ENCODE data around the gene GTF2H4.

Gene GTF2H4

DNA sequence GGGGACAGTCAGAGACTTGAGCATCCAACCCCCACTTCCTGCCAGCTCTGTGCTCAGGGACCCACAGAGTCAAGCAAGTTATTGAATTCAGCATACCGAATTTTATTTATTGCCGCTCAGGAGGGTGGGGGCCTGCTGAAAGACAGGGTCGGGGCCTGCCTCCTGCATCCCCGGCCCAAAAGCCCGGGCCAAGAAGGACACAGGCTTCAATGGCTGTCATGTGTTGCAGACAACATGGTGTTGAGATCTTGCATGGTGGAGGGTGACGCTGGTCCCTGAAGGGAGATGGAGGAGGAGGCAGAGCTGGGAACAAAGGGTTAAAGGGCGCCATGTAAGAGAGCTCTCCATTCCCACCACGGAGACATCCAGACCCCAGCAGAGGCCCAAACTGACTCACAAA is 23.3 kb downstream of the GTF2H4 start:
- peaks cover 6% of the 10 kb centered on the region; the same call in 1 of the 2 replicates for H3K36me3 ChIP-seq (ENCODE audit: insufficient read depth, low read length)
- no peaks in the 10 kb centered on the region for H4K20me1 ChIP-seq (ENCODE audit: insufficient read depth, low read length, poor library complexity, severe bottlenecking)
- no peaks in the 10 kb centered on the region for H3F3A ChIP-seq (ENCODE audit: low read depth)
- no peak overlapping the region for H3K4me3 ChIP-seq (ENCODE audit: low read length, poor library complexity, severe bottlenecking)
- no peaks in the 10 kb centered on the region for H3K9me2 ChIP-seq (replicated peaks; ENCODE audit: low read depth, low read length)
- H3K4me2 ChIP-seq (ENCODE audit: low read depth, low read length, poor library complexity, severe bottlenecking) = no peak overlapping the region
- H3K4me1 ChIP-seq (ENCODE audit: insufficient read depth, low read length, poor library complexity, severe bottlenecking) = no peaks in the 10 kb centered on the region
- no peak overlapping the region for H3K9ac ChIP-seq (ENCODE audit: low read depth, low read length, poor library complexity, severe bottlenecking)
- H3K9me3 ChIP-seq (ENCODE audit: insufficient read depth, low read depth, low read length) = 0 out of 2 replicates have a peak, but pooled peaks cover 4% of the 10 kb centered on the region
- TF ChIP-seq, protein P1, sequence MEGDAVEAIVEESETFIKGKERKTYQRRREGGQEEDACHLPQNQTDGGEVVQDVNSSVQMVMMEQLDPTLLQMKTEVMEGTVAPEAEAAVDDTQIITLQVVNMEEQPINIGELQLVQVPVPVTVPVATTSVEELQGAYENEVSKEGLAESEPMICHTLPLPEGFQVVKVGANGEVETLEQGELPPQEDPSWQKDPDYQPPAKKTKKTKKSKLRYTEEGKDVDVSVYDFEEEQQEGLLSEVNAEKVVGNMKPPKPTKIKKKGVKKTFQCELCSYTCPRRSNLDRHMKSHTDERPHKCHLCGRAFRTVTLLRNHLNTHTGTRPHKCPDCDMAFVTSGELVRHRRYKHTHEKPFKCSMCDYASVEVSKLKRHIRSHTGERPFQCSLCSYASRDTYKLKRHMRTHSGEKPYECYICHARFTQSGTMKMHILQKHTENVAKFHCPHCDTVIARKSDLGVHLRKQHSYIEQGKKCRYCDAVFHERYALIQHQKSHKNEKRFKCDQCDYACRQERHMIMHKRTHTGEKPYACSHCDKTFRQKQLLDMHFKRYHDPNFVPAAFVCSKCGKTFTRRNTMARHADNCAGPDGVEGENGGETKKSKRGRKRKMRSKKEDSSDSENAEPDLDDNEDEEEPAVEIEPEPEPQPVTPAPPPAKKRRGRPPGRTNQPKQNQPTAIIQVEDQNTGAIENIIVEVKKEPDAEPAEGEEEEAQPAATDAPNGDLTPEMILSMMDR (conservative IDR thresholded peaks at IDR 0.05; ENCODE audit: low read length) = no peak
- no peak for TF ChIP-seq EZH2phosphoT487 (IDR thresholded peaks at IDR 0.05; ENCODE audit: borderline replicate concordance)
- no peaks in the 10 kb centered on the region for H3K79me2 ChIP-seq (ENCODE audit: insufficient read depth, low read length)
- no peaks in the 10 kb centered on the region for H3K27me3 ChIP-seq (ENCODE audit: insufficient read depth, low read length, poor library complexity, severe bottlenecking)
- no peak overlapping the region for H2AFZ ChIP-seq (ENCODE audit: low read length)

DNA sequence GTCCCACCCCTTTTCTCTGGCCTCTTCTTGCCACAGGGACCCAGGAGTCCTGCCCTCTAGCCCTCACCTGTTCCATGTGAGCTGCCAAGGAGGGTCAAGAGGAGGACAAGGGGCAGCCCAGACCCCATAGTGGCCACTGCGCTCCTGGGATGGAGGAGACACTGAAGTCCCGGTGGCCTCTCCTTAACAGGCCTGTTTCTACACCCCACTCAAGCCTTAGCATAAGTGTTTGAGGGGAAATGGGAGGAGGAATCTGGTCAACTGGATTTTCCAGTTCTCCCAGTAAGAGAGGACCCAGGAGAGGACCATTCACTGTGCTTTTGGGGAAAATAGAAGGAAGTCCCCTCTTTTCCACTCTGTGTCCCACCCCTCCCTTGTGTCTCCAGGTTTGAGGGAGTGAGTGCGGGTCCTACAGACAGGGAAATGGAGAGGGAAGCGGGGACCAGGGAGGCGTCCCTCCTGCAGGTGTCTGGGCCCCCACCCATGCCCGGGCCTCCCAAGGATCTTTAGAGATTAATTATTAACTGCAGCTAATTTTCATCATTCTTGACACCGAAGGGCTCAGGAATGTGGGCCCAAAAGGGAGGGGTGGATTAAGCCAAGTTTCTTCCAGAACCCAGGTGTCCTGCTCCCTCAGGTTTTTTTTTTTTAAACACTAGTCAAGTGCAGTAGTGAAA is 24.1 kb downstream of the GTF2H4 start, which contains the start of gene SFTA2:
SFTA2 (minus strand) TSS at position 202 of the 677 bp plus-strand sequence; CDS start at position 128, 74 bp downstream.
- H3K9ac ChIP-seq (ENCODE audit: low read depth, low read length, poor library complexity, severe bottlenecking) = no peak within 1 kb of the TSS
- no peak within 1 kb of the TSS for H2AFZ ChIP-seq (ENCODE audit: low read length)
- H3K4me3 ChIP-seq (ENCODE audit: low read length, poor library complexity, severe bottlenecking) = no peak within 1 kb of the TSS

DNA sequence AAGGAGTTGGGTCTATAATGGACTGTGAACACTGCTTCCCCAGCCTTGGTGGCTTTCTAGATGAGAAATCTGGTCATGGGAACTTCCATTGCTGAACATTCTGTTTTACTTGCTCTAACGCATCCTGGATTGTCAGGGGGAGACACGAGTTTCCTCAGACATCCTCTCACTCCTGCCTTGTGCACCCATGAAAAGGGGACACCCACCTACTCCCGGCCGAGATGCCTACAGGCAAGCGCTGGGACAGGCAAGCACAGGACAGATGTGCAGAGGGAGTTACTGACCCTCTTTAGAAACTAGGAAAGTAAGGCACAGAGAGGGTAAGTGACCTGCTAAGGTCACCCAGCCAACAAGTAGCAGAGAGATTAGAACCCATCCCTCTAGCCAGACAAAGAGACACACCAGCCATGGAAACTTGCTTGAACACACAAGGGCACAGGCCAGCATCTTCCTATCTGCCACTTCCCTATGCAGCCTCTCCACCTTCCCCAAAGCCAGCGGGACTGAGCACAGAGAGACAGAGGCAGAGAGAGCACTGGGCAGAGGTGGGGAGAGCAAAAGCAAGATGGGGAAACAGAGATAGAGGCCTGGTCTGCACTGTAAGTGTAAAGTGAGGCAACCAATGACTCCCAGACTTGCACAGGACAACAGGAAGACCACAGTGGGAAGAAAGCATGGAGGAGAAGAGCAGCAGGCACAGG is 24.8 kb downstream of the GTF2H4 start:
- H3K4me1 ChIP-seq (ENCODE audit: insufficient read depth, low read length, poor library complexity, severe bottlenecking) = no peaks in the 10 kb centered on the region
- no peak overlapping the region for H3K9ac ChIP-seq (ENCODE audit: low read depth, low read length, poor library complexity, severe bottlenecking)
- no peaks in the 10 kb centered on the region for H3K9me2 ChIP-seq (replicated peaks; ENCODE audit: low read depth, low read length)
- TF ChIP-seq, protein P1 (conservative IDR thresholded peaks at IDR 0.05; ENCODE audit: low read length) = no peak
- TF ChIP-seq EZH2phosphoT487 (IDR thresholded peaks at IDR 0.05; ENCODE audit: borderline replicate concordance) = no peak
- no peaks in the 10 kb centered on the region for H3K36me3 ChIP-seq (ENCODE audit: insufficient read depth, low read length)
- H3K4me2 ChIP-seq (ENCODE audit: low read depth, low read length, poor library complexity, severe bottlenecking) = no peak overlapping the region
- H2AFZ ChIP-seq (ENCODE audit: low read length) = no peak overlapping the region
- no peaks in the 10 kb centered on the region for H3K79me2 ChIP-seq (ENCODE audit: insufficient read depth, low read length)
- H4K20me1 ChIP-seq (ENCODE audit: insufficient read depth, low read length, poor library complexity, severe bottlenecking) = no peaks in the 10 kb centered on the region
- H3K27me3 ChIP-seq (ENCODE audit: insufficient read depth, low read length, poor library complexity, severe bottlenecking) = no peaks in the 10 kb centered on the region
- no peaks in the 10 kb centered on the region for H3F3A ChIP-seq (ENCODE audit: low read depth)
- 0 out of 2 replicates have a peak, but pooled peaks cover 4% of the 10 kb centered on the region for H3K9me3 ChIP-seq (ENCODE audit: insufficient read depth, low read depth, low read length)
- H3K4me3 ChIP-seq (ENCODE audit: low read length, poor library complexity, severe bottlenecking) = no peak overlapping the region

More for the DNA sequence above, 24.1 kb downstream of the GTF2H4 start, which contains the start of gene SFTA2:
- no peaks in the 10 kb centered on the region for H3K36me3 ChIP-seq (ENCODE audit: insufficient read depth, low read length)
- H3F3A ChIP-seq (ENCODE audit: low read depth) = no peaks in the 10 kb centered on the region
- H3K4me1 ChIP-seq (ENCODE audit: insufficient read depth, low read length, poor library complexity, severe bottlenecking) = no peaks in the 10 kb centered on the region
- no peaks in the 10 kb centered on the region for H3K27me3 ChIP-seq (ENCODE audit: insufficient read depth, low read length, poor library complexity, severe bottlenecking)
- H4K20me1 ChIP-seq (ENCODE audit: insufficient read depth, low read length, poor library complexity, severe bottlenecking) = no peaks in the 10 kb centered on the region
- no peaks in the 10 kb centered on the region for H3K79me2 ChIP-seq (ENCODE audit: insufficient read depth, low read length)
- no peak for TF ChIP-seq EZH2phosphoT487 (IDR thresholded peaks at IDR 0.05; ENCODE audit: borderline replicate concordance)
- TF ChIP-seq, protein P1 (conservative IDR thresholded peaks at IDR 0.05; ENCODE audit: low read length) = no peak
- no peaks in the 10 kb centered on the region for H3K9me2 ChIP-seq (replicated peaks; ENCODE audit: low read depth, low read length)
- no peak within 1 kb of the TSS for H3K4me2 ChIP-seq (ENCODE audit: low read depth, low read length, poor library complexity, severe bottlenecking)
- 0 out of 2 replicates have a peak, but pooled peaks cover 4% of the 10 kb centered on the region for H3K9me3 ChIP-seq (ENCODE audit: insufficient read depth, low read depth, low read length)

All from Loucy (cell line).